Mesenchymal stem cell (in vitro differentiated cells and primary cell): ENCODE data around the gene TOMM20.

ENCODE experiments used
- DNase-seq: peaks from one replicate; pipeline ENCODE4 v3.0.0-alpha.2; 2013
- H2AFZ ChIP-seq: one replicate; pipeline ENCODE4 v1.6.1; 2013; ENCODE audit warnings: low read depth, mild to moderate bottlenecking, control low read depth, inconsistent platforms, low read length, moderate library complexity
- H2AK5ac ChIP-seq: 2 replicates; pipeline ENCODE4 v1.6.1; 2013; ENCODE audit warnings: low read length, moderate library complexity, mild to moderate bottlenecking, inconsistent platforms; ENCODE audit not compliant: severe bottlenecking
- H2BK120ac ChIP-seq: one replicate; pipeline ENCODE4 v1.6.1; 2013; ENCODE audit warnings: low read depth, mild to moderate bottlenecking, inconsistent platforms, low read length, moderate library complexity
- H2BK12ac ChIP-seq, 2 experiments: one replicate each; pipeline ENCODE4 v1.6.1; 2013; ENCODE audit warnings: inconsistent platforms in 2 of 2, low read length in 2 of 2, mild to moderate bottlenecking in 2 of 2, moderate library complexity in 2 of 2, control low read depth in 1 of 2
- H2BK15ac ChIP-seq: one replicate; pipeline ENCODE4 v1.6.1; 2013; ENCODE audit warnings: mild to moderate bottlenecking, low read depth, inconsistent platforms; ENCODE audit not compliant: poor library complexity, severe bottlenecking
- H2BK5ac ChIP-seq: 2 replicates; pipeline ENCODE4 v1.6.1; 2013; ENCODE audit warnings: low read depth, mild to moderate bottlenecking, low read length, control low read depth, inconsistent platforms; ENCODE audit not compliant: poor library complexity, severe bottlenecking
- H3K14ac ChIP-seq, 2 experiments: one replicate each; pipeline ENCODE4 v1.6.1; 2013; ENCODE audit warnings: inconsistent platforms in 2 of 2, low read length in 2 of 2, control low read depth in 1 of 2, mild to moderate bottlenecking in 1 of 2, moderate library complexity in 1 of 2
- H3K18ac ChIP-seq, 2 experiments: one replicate each; pipeline ENCODE4 v1.6.1; 2013; ENCODE audit warnings: inconsistent platforms in 2 of 2, low read length in 2 of 2, control low read depth in 1 of 2, low read depth in 1 of 2, mild to moderate bottlenecking in 1 of 2
- H3K23ac ChIP-seq, 2 experiments: one replicate each; pipeline ENCODE4 v1.6.1; 2013; ENCODE audit warnings: inconsistent platforms in 2 of 2, low read length in 2 of 2, mild to moderate bottlenecking in 2 of 2, moderate library complexity in 2 of 2, control low read depth in 1 of 2
- H3K27ac ChIP-seq: 2 replicates; pipeline ENCODE4 v1.5.1; 2013; ENCODE audit warnings: mild to moderate bottlenecking, moderate library complexity, low read length, control low read depth, inconsistent platforms; ENCODE audit not compliant: poor library complexity, severe bottlenecking
- H3K27me3 ChIP-seq, 2 experiments: 2 replicates each; pipeline versions ENCODE4 v1.6.1 to v1.7.0; 2013; ENCODE audit warnings: low read length in 2 of 2, mild to moderate bottlenecking in 2 of 2, moderate library complexity in 2 of 2, control low read depth in 1 of 2, inconsistent platforms in 1 of 2; ENCODE audit not compliant: control insufficient read depth in 1 of 2, insufficient read depth in 1 of 2
- H3K36me3 ChIP-seq, 2 experiments: 2 replicates each; pipeline versions ENCODE4 v1.6.1 to v1.7.0; 2013; ENCODE audit warnings: low read length in 2 of 2, control low read depth in 1 of 2, inconsistent platforms in 1 of 2, low read depth in 1 of 2, mild to moderate bottlenecking in 1 of 2; ENCODE audit not compliant: insufficient read depth in 2 of 2, control insufficient read depth in 1 of 2
- H3K4ac ChIP-seq, 2 experiments: one replicate each; pipeline ENCODE4 v1.6.1; 2013; ENCODE audit warnings: inconsistent platforms in 2 of 2, low read length in 2 of 2, mild to moderate bottlenecking in 2 of 2, moderate library complexity in 2 of 2, control low read depth in 1 of 2, low read depth in 1 of 2
- H3K4me1 ChIP-seq: 2 replicates; pipeline ENCODE4 v1.6.1; 2013; ENCODE audit warnings: low read depth, low read length, control low read depth; ENCODE audit not compliant: control insufficient read depth, insufficient read depth
- H3K4me2 ChIP-seq: 2 replicates; pipeline ENCODE4 v1.6.1; 2013; ENCODE audit warnings: low read length, mild to moderate bottlenecking, inconsistent platforms; ENCODE audit not compliant: poor library complexity, severe bottlenecking
- H3K4me3 ChIP-seq, 2 experiments: 2 replicates each; pipeline versions ENCODE4 v1.5.1 to v1.7.0; 2013; ENCODE audit warnings: low read length in 2 of 2, mild to moderate bottlenecking in 2 of 2, control low read depth in 1 of 2, low read depth in 1 of 2; ENCODE audit not compliant: insufficient read depth in 1 of 2
- H3K79me1 ChIP-seq: replicated peaks from 2 replicates; pipeline ENCODE4 v1.6.1; 2013; ENCODE audit warnings: mild to moderate bottlenecking, control low read depth, low read length, inconsistent platforms; ENCODE audit not compliant: poor library complexity, severe bottlenecking
- H3K9ac ChIP-seq: 2 replicates; pipeline ENCODE4 v1.7.0; 2013; ENCODE audit warnings: mild to moderate bottlenecking, low read length, moderate library complexity
- H3K9me3 ChIP-seq: 2 replicates; pipeline ENCODE4 v1.7.0; 2013; ENCODE audit warnings: mild to moderate bottlenecking, low read length; ENCODE audit not compliant: control insufficient read depth
- H4K8ac ChIP-seq: one replicate; pipeline ENCODE4 v1.6.1; 2013; ENCODE audit warnings: inconsistent platforms, mild to moderate bottlenecking, low read length, moderate library complexity
- H4K91ac ChIP-seq: one replicate; pipeline ENCODE4 v1.6.1; 2013; ENCODE audit warnings: mild to moderate bottlenecking, low read length, inconsistent platforms
- WGBS: methylation state at CpG from one replicate; pipeline ENCODE4 v1.1.7; 2013; ENCODE audit warnings: mixed read lengths; 5-methylcytosine and 5-hydroxymethylcytosine counted together

TOMM20 gene

DNA sequence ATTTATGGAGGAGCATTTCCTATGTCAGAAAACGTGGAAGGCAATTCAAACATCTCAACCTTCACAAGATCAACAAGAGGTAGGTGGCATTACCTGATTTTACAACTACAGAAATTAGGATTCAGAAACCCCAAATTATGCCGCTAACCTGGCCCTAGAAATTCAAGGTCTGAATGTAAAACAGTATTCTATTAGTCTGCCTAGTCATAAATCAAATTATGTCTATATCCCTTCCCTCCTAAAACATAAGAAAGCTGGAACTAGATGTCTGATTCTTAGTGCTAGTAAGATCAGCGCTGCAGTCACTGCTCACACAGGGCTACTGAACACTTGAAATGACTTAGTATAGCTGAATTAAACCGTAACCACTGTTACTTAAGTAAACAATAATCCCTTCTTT is 1.4 kb downstream of the TOMM20 start:
- WGBS: 35% methylated on average over 3 of the region's 4 CpGs
- peak overlapping the region; percentile 83 for H3K4me2 ChIP-seq
- no peak overlapping the region for H3K23ac ChIP-seq

DNA sequence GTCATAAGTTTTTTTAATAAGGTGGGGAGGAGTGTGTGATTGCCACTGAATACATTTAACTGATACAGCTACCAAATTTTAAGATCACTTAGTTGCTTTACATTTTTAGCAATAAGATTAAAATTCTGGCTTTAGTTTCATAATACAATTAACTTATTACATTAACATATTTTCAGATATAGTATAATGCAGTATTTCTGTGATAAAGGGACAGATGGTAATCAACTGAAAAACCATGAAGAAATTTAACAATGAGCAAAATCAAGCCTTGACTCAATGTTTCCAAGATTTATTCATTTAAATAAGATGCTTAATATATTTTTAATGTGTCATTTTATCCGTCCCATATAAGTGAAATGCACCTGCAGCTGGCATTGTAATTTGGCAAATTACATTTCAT is 4.0 kb downstream of the TOMM20 start:
- 100% methylated on average over 1 of the region's 1 CpG for WGBS
- Histone ChIP-seq H2BK120ac (no peak overlapping the region), H3K18ac (no peak overlapping the region), H3K4me1 (peaks cover 3% of the 10 kb centered on the region), H3K4me3 (no peak overlapping the region), H4K91ac (no peak overlapping the region), H3K23ac (no peak overlapping the region), H3K9ac (peak overlapping the region; percentile 19), H3K9me3 (no peaks in the 10 kb centered on the region), H4K8ac (no peak overlapping the region), H3K27me3 (no peaks in the 10 kb centered on the region), H3K27ac (no peak overlapping the region), H2AFZ (no peak overlapping the region), H3K14ac (no peak overlapping the region), H2BK15ac (no peak overlapping the region), H2BK12ac (no peak overlapping the region), H3K79me1 (no peaks in the 10 kb centered on the region), H2AK5ac (no peak overlapping the region), H3K4me2 (no peak overlapping the region), H3K4ac (no peak overlapping the region), H2BK5ac (no peak overlapping the region), H3K36me3 (peaks cover 17 to 45% of the 10 kb centered on the region in 2 experiments)
- DNase-seq: no peak

More for the DNA sequence above, 1.4 kb downstream of the TOMM20 start:
- no peaks in the 10 kb centered on the region for H3K27me3 ChIP-seq
- no peak overlapping the region for H4K91ac ChIP-seq
- H2BK12ac ChIP-seq: no peak overlapping the region
- H3K36me3 ChIP-seq: peaks cover 16 to 35% of the 10 kb centered on the region in 2 experiments
- DNase-seq: peak; percentile 26
- peaks cover 3% of the 10 kb centered on the region for H3K4me1 ChIP-seq
- H3K9ac ChIP-seq: peak overlapping the region; percentile 99
- H3K27ac ChIP-seq: no peak overlapping the region
- peak overlapping the region in 1 of 2 experiments; percentile 92 for H3K4me3 ChIP-seq
- H3K9me3 ChIP-seq: no peaks in the 10 kb centered on the region
- no peak overlapping the region for H2BK5ac ChIP-seq
- no peak overlapping the region for H2BK15ac ChIP-seq
- H2AFZ ChIP-seq: no peak overlapping the region
- H3K79me1 ChIP-seq: peaks cover 1% of the 10 kb centered on the region
- no peak overlapping the region for H3K14ac ChIP-seq
- no peak overlapping the region for H2AK5ac ChIP-seq
- no peak overlapping the region for H3K4ac ChIP-seq
- no peak overlapping the region for H2BK120ac ChIP-seq
- no peak overlapping the region for H3K18ac ChIP-seq
- H4K8ac ChIP-seq: no peak overlapping the region

DNA sequence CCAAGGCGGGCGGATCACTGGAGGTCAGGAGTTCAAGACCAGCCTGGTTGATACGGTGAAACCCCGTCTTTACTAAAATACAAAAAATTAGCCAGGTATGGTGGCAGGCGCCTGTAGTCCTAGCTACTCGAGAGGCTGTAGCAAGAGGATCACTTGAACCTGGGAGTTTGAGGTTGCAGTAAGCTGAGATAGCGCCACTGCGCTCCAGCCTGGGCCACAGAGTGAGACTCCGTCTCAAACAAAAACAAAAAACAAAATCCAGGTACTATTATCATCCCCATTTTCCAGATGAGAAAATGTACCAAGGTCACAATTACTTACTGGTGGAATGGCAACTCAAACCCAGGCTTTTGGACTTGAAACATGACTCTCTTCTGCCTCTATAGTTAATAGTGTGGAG is 4.5 kb downstream of the TOMM20 start:
- Histone ChIP-seq H3K9ac (peak overlapping the region; percentile 19), H3K4me3 (no peak overlapping the region), H4K8ac (no peak overlapping the region), H2BK15ac (no peak overlapping the region), H2AK5ac (no peak overlapping the region), H3K4me1 (peaks cover 3% of the 10 kb centered on the region), H3K27me3 (no peaks in the 10 kb centered on the region), H3K23ac (no peak overlapping the region), H2BK5ac (no peak overlapping the region), H3K79me1 (no peaks in the 10 kb centered on the region), H3K4ac (no peak overlapping the region), H3K18ac (no peak overlapping the region), H3K27ac (no peak overlapping the region), H2BK120ac (no peak overlapping the region), H3K36me3 (peaks cover 17 to 51% of the 10 kb centered on the region in 2 experiments), H2AFZ (no peak overlapping the region), H3K4me2 (no peak overlapping the region), H4K91ac (no peak overlapping the region), H3K14ac (no peak overlapping the region), H3K9me3 (no peaks in the 10 kb centered on the region), H2BK12ac (no peak overlapping the region)
- DNase-seq: no peak
- WGBS: 97% methylated on average over 8 of the region's 9 CpGs

DNA sequence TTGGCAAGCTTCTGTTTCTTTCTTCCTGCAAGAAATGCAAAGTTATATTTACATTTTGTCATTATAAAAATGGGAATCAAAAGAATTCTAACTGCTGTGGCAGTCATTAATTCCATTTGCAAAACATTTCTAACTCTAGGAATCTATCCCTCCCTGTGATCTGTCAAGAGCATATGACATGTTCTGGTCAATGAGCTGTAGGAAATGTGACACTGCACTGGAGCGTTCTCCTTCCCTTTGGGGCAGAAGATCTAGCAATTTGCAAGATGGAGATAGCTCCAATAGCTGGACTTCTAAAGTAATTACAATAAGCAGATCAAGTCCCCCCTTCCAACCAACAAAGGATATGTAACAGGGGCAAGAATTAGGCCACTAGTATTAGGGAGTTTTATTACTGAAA is 6.3 kb downstream of the TOMM20 start:
- Histone ChIP-seq H3K27ac (no peak overlapping the region), H4K8ac (no peak overlapping the region), H3K9me3 (no peaks in the 10 kb centered on the region), H3K4me3 (no peak overlapping the region), H3K4ac (no peak overlapping the region), H3K4me1 (peaks cover 3% of the 10 kb centered on the region), H3K27me3 (no peaks in the 10 kb centered on the region), H3K9ac (no peak overlapping the region), H2AFZ (no peak overlapping the region), H4K91ac (no peak overlapping the region), H3K18ac (no peak overlapping the region), H3K79me1 (peaks cover 3% of the 10 kb centered on the region), H2AK5ac (no peak overlapping the region), H2BK5ac (no peak overlapping the region), H2BK120ac (no peak overlapping the region), H3K23ac (no peak overlapping the region), H3K36me3 (peaks cover 23 to 68% of the 10 kb centered on the region in 2 experiments), H2BK12ac (no peak overlapping the region), H3K14ac (no peak overlapping the region), H2BK15ac (no peak overlapping the region), H3K4me2 (no peak overlapping the region)
- no peak for DNase-seq
- WGBS: no CpG with 5 or more reads among the region's 1 CpG
